HG03457 (cell line): ENCODE results near the gene RPTN.
"Not testable (repeated sequence)": the region's sequence is repeated elsewhere in the genome, so short reads cannot be mapped to it uniquely, and the experiment has no call there.

Experiments
- ATAC-seq: cut with Tn5 transposase; IDR thresholded peaks from one replicate; pipeline ENCODE4 v1.9.1; 2021; ENCODE audit warnings: moderate number of reproducible peaks; ENCODE audit not compliant: unreplicated experiment

Gene RPTN

DNA sequence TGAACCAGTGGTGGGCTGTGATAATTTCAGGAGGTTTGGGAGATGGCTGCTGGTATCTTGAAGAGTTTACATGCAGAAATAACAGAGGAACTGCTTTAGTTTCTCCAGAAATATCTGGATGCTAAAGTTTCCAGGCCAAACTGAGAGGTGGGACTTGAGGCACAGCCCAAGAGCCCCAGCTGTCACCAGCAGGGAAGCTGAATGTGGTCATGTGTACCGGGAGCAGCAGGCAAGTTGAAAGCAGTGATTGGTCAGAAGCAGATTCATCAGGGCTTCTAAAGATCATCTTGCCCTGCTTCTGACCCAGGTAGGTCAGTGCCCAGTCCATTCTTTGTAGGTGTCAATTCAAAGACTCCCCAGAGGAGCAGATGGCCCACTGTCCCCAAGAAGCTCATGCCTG is 7.9 kb upstream of the RPTN start:
- ATAC-seq: no peak

GRCh38 chr1:152165286-152166077 is 6.5 kb upstream of the RPTN start:
- ATAC-seq: no peak

DNA sequence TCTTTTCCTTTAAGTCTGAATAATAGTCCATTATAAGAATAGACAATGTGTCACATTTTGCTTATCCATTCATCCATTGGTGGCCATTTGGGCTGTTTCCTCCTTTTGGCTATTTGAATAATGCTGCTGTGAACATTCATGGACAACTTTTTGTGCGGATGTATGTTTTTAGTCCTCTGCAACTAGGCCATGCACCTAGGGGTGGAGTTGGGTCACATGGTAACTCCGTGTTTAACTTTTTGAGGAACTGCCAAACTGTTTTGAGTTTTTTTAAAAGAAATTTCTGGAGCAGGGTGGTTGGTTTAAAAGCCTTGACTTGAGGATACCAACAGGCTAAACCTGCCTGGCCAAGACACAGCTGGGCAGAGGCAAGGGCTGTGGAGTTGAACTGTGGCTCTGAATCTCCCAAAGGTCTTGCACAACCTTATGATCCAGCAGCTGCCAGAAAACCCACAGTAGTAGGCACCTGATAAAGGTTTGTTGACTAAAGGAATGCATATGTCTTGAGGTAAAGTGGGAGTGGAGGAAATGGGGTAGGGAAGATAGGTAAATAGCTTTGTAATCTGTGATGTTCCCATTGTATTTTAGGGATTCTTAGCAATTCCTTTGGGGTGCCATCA is 5.6 kb upstream of the RPTN start:
- ATAC-seq: no peak

GRCh38 chr1:152162792-152163463 is 3.9 kb upstream of the RPTN start:
- no peak for ATAC-seq

GRCh38 chr1:152160576-152160975 is 1.5 kb upstream of the RPTN start:
- no peak for ATAC-seq

DNA sequence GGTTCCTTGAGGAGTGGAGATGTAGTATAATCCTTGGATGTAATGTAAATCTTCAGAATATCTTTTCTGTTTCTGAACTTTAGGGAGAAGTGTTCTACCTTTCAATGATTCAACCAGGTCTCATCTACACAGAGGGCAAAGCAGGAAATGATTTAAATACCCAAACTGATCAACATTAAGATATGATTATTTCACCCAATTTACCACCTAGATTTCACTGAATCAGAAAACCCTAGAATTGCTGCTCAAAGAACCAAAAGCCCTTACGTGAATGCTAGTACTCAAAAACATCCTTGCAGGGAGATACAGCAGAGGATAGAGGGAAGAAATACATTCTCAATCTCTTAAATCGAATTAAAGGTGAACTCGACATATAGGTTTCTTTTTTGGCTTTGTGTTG is 5.0 kb downstream of the RPTN start:
- no peak for ATAC-seq

DNA sequence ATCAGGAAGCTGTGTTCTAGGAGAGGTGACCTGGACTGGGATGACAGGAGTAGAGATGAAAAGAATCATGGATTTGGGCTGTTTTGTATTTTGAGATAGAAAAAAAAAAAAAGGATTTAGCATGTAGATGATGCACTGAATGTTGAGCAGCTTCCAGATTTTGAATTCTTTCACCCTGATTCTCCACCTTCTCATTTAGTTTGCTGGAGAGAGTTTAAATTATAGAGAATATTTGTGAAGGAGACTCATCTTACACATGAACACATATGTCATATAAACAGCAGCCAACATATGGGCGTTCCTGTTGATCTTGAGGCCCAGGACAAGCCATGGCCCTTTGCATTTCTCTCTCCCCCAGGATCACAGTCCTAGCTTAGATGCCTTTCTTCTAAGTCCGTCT is 7.4 kb downstream of the RPTN start:
- no peak for ATAC-seq

DNA sequence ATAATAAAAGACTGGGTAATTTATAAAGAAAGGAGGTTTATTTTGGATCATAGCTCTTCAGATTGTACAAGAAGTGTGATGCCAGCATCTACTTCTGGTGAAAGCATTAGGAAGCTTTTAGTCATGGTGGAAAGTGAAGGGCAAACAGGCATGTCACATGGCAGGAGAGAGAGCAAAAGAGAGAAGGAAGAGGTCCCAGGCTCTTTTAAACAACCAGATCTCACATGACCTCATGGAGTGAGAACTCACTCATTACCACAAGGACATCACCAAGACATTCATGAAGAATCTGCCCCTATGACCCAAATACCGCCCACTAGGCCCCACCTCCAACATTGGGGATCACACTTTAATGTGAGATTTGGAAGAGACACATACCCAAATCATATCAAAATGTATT is 10.0 kb downstream of the RPTN start:
- no peak for ATAC-seq

DNA sequence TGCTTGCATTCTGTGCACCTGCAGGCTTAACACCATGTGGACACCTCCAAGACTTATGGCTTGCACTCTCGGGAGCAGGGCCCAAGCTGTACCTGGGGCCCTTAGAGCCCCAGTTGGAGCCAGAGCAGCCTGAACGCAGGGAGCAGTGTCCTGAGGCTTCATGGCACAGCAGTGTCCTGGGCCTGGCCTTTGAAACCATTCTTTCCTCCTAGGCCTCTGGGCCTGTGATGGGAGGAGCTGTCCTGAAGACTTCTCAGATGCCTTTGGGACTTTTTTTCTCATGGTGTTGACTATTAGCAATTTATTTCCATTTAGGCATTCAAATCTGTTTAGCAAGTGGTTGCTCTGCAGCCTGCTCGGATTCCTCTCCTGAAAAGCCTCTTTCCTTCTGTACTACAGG is 11.0 kb downstream of the RPTN start:
- ATAC-seq: no peak

GRCh38 chr1:152145769-152146168 is 13.3 kb downstream of the RPTN start:
- no peak for ATAC-seq

DNA sequence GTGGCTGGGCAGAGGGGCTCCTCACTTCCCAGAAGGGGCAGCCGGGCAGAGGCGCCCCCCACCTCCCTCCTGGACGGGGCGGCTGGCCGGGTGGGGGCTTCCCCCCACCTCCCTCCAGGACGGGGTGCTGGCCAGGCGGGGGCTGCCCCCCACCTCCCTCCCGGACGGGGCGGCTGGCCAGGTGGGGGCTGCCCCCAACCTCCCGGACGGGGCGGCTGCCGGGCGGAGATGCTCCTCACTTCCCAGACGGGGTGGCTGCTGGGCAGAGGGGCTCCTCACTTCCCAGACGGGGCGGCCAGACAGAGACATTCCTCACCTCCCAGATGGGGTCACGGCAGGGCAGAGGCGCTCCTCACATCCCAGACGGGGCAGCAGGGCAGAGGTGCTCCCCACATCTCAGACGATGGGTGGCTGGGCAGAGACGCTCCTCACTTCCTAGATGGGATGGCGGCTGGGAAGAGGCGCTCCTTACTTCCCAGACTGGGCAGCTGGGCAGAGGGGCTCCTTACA is 14.3 kb downstream of the RPTN start:
- not testable (repeated sequence) for ATAC-seq

GRCh38 chr1:152143150-152143887 is 15.7 kb downstream of the RPTN start:
- ATAC-seq: no peak

- ATAC-seq: no peak
Measured at GRCh38 chr1:152141971-152142584, 16.9 kb downstream of the RPTN start.

DNA sequence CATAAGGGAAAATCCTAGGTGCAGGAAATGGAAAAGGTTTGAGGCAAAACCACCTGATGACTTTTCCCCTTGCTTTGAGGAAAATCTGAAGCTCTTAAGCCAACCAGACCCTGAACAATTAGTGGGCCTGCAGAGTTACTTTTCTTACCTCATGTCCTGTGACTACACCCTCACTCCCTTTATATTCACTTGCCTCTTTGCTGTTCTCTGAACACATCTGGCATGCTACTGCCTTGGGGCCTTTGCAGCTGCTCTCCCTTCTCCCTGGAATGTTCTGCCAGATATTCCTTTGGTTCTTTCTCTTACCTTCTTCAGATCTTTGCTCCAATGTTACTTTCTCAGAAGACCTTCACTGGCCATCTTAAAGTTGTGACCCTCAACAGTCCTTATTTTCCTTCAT is 21.8 kb downstream of the RPTN start:
- ATAC-seq: no peak

GRCh38 chr1:152130186-152130585 is 28.8 kb downstream of the RPTN start:
- ATAC-seq: no peak

DNA sequence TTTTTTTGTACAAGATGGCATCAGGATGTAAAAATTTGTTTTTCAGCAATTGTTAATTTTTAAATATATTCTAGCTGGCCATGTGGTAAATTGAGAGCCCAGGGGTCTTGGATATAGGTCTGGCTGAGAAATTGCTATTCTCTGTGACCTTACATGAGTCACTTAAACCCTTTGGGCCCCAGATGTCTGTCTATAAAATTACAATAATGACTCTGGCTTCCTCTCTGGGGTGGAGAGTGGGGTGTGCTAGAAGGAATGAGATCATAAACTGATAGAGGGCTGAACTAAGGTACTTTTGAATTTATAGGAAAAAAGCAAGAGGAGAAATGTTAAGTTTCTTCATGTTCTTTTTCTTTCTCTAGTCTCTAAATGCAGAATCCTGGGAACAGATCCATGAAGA is 31.4 kb downstream of the RPTN start:
- ATAC-seq: no peak

DNA sequence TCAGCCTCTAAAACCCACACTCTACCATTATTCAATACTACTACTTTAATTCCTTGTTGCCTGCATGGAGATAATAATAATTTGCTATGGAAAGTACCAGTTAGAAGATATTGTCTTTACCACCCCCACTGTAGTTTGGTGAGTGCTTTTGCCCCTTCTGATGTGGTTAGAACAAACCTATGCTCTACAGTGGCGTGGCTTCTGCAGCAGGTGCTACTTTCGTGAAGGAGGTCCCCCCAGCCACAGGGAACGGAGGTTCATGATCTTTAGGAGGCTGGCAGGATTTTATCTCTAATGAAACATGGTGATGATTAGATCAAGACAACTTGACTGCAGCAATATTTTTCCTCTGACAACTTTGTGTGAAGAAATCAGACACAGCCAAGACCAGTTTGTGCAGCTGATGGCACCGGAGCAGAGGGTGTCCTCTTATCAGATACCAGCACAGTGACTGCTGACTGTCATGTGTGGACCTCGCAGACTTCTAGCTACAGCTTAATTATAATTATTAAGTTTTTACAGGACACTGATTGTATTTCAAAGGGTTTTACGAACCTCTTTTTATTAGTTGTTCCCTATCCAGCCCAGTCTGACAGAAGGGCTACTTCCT is 33.1 kb downstream of the RPTN start:
- ATAC-seq: no peak

- no peak for ATAC-seq
Measured at GRCh38 chr1:152118915-152119314, 40.1 kb downstream of the RPTN start.

DNA sequence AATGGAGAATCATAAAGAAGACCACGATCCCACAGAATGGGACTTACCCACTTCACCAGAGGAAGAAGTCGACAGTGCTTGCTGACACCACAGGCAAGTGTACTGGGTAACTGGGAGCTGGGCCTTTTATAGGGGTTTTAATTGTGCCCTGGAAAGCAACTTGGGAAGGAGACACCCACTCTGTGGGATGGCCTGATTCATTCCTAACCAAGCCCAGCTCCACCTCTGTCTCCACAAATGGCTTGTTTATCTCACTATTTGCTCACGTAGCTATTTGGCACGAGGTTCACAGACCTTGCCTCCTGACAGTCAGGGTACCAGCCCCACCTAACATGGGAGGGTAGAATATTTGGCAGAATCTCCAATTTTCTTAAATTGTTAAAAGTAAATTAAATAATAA is 43.7 kb downstream of the RPTN start, which contains the start of gene TCHH:
TSS of gene TCHH (minus strand) at position 101 of the 400 bp plus-strand sequence. CDS start 1,364 bp downstream, outside the sequence.
- ATAC-seq: no peak

- no peak for ATAC-seq
Measured at GRCh38 chr1:152112885-152113432, 46.1 kb downstream of the RPTN start.
